ENCODE data around the gene FAM221A.
A peak's percentile ranks its signal among the peaks of the same experiment; 100 is the strongest.

Gene FAM221A

GRCh38 chr7:23712368-23713284, 32.6 kb downstream of the FAM221A start:
- H3K4me1 ChIP-seq (ENCODE audit: control insufficient read depth in 2 of 2, insufficient read depth in 1 of 2, low read depth in 1 of 2, low read length in 2 of 2): no peaks in the 10 kb centered on the region
- no peak overlapping the region for H2AFZ ChIP-seq (ENCODE audit: low read length)
- H3K9ac ChIP-seq (ENCODE audit: low read depth, low read length, poor library complexity): no peak overlapping the region
- H3K9me3 ChIP-seq (replicated peaks in 1 of 2; ENCODE audit: control insufficient read depth in 2 of 2, insufficient read depth in 1 of 2, low read depth in 1 of 2, low read length in 2 of 2): peaks cover 0 to under 1% of the 10 kb centered on the region in 2 donors
- peak; percentile 45 for DNase-seq (ENCODE audit: low spot score)
- no peak overlapping the region for H3K27ac ChIP-seq (replicated peaks; ENCODE audit: low read length)
- H3K18ac ChIP-seq (ENCODE audit: low read length): no peak overlapping the region
- no peak overlapping the region for H2BK12ac ChIP-seq (ENCODE audit: low read length)
- no peak overlapping the region for H3K4me3 ChIP-seq (ENCODE audit: low read length in 2 of 2)
- no peak overlapping the region for H3K4ac ChIP-seq (ENCODE audit: low read length)
- no peak overlapping the region for H2BK5ac ChIP-seq (ENCODE audit: low read length)
- no peaks in the 10 kb centered on the region for H3K36me3 ChIP-seq (replicated peaks in 1 of 2; ENCODE audit: control insufficient read depth in 2 of 2, insufficient read depth in 2 of 2, low read length in 2 of 2)
- H3K4me2 ChIP-seq (ENCODE audit: insufficient read depth, low read length, poor library complexity, severe bottlenecking): no peak overlapping the region
- H2AK5ac ChIP-seq (ENCODE audit: low read depth, low read length): no peak overlapping the region
- no peaks in the 10 kb centered on the region for H3K79me1 ChIP-seq (ENCODE audit: low read depth, low read length)
- H2BK15ac ChIP-seq (ENCODE audit: low read length): no peak overlapping the region
- no peaks in the 10 kb centered on the region for H3K27me3 ChIP-seq (ENCODE audit: control insufficient read depth in 3 of 3, insufficient read depth in 3 of 3, low read depth in 1 of 3, low read length in 3 of 3)
- no CpG with 5 or more reads among the region's 8 CpGs for WGBS, 2 donors (ENCODE audit: extremely low coverage in 2 of 2, insufficient read length in 2 of 2, insufficient replicate concordance in 1 of 2)
- H3K14ac ChIP-seq (ENCODE audit: low read length): no peak overlapping the region
- H4K8ac ChIP-seq (ENCODE audit: low read depth, low read length): no peak overlapping the region
- no peak overlapping the region for H3K23ac ChIP-seq (ENCODE audit: low read depth, low read length, poor library complexity)
- no peak overlapping the region for H2BK120ac ChIP-seq (ENCODE audit: low read depth, low read length)
- H4K91ac ChIP-seq (ENCODE audit: low read depth, low read length, poor library complexity): no peak overlapping the region

GRCh38 chr7:23713285-23714149, 33.5 kb downstream of the FAM221A start:
- DNase-seq (ENCODE audit: low spot score): no peak
- 100% methylated on average over 2 of the region's 6 CpGs for WGBS, 2 donors (ENCODE audit: extremely low coverage in 2 of 2, insufficient read length in 2 of 2, insufficient replicate concordance in 1 of 2)
- no peak overlapping the region for H4K8ac ChIP-seq (ENCODE audit: low read depth, low read length)

GRCh38 chr7:23714150-23714464, 34.1 kb downstream of the FAM221A start:
- no peaks in the 10 kb centered on the region for H3K4me1 ChIP-seq (ENCODE audit: control insufficient read depth in 2 of 2, insufficient read depth in 1 of 2, low read depth in 1 of 2, low read length in 2 of 2)
- no peak overlapping the region for H2AFZ ChIP-seq (ENCODE audit: low read length)
- no peak overlapping the region for H3K14ac ChIP-seq (ENCODE audit: low read length)
- H4K91ac ChIP-seq (ENCODE audit: low read depth, low read length, poor library complexity): no peak overlapping the region
- H3K4ac ChIP-seq (ENCODE audit: low read length): no peak overlapping the region
- H3K23ac ChIP-seq (ENCODE audit: low read depth, low read length, poor library complexity): no peak overlapping the region
- no peak overlapping the region for H3K4me2 ChIP-seq (ENCODE audit: insufficient read depth, low read length, poor library complexity, severe bottlenecking)
- no peak overlapping the region for H2AK5ac ChIP-seq (ENCODE audit: low read depth, low read length)
- no peak overlapping the region for H3K9ac ChIP-seq (ENCODE audit: low read depth, low read length, poor library complexity)
- H3K9me3 ChIP-seq (replicated peaks in 1 of 2; ENCODE audit: control insufficient read depth in 2 of 2, insufficient read depth in 1 of 2, low read depth in 1 of 2, low read length in 2 of 2): no peaks in the 10 kb centered on the region
- H2BK12ac ChIP-seq (ENCODE audit: low read length): no peak overlapping the region
- no CpG with 5 or more reads among the region's 2 CpGs for WGBS, 2 donors (ENCODE audit: extremely low coverage in 2 of 2, insufficient read length in 2 of 2, insufficient replicate concordance in 1 of 2)
- no peaks in the 10 kb centered on the region for H3K27me3 ChIP-seq (ENCODE audit: control insufficient read depth in 3 of 3, insufficient read depth in 3 of 3, low read depth in 1 of 3, low read length in 3 of 3)
- H4K8ac ChIP-seq (ENCODE audit: low read depth, low read length): no peak overlapping the region
- H3K18ac ChIP-seq (ENCODE audit: low read length): no peak overlapping the region
- no peaks in the 10 kb centered on the region for H3K36me3 ChIP-seq (replicated peaks in 1 of 2; ENCODE audit: control insufficient read depth in 2 of 2, insufficient read depth in 2 of 2, low read length in 2 of 2)
- DNase-seq (ENCODE audit: low spot score): no peak
- no peak overlapping the region for H2BK120ac ChIP-seq (ENCODE audit: low read depth, low read length)
- no peak overlapping the region for H3K4me3 ChIP-seq (ENCODE audit: low read length in 2 of 2)
- H3K79me1 ChIP-seq (ENCODE audit: low read depth, low read length): no peaks in the 10 kb centered on the region
- no peak overlapping the region for H3K27ac ChIP-seq (replicated peaks; ENCODE audit: low read length)
- no peak overlapping the region for H2BK5ac ChIP-seq (ENCODE audit: low read length)
- no peak overlapping the region for H2BK15ac ChIP-seq (ENCODE audit: low read length)

More at GRCh38 chr7:23713285-23714149, 33.5 kb downstream of the FAM221A start:
- H3K4me3 ChIP-seq (ENCODE audit: low read length in 2 of 2): no peak overlapping the region
- no peak overlapping the region for H2BK5ac ChIP-seq (ENCODE audit: low read length)
- H3K9me3 ChIP-seq (replicated peaks in 1 of 2; ENCODE audit: control insufficient read depth in 2 of 2, insufficient read depth in 1 of 2, low read depth in 1 of 2, low read length in 2 of 2): no peaks in the 10 kb centered on the region
- H3K4me2 ChIP-seq (ENCODE audit: insufficient read depth, low read length, poor library complexity, severe bottlenecking): no peak overlapping the region
- H2BK12ac ChIP-seq (ENCODE audit: low read length): no peak overlapping the region
- no peak overlapping the region for H3K23ac ChIP-seq (ENCODE audit: low read depth, low read length, poor library complexity)
- H3K27ac ChIP-seq (replicated peaks; ENCODE audit: low read length): no peak overlapping the region
- H3K4me1 ChIP-seq (ENCODE audit: control insufficient read depth in 2 of 2, insufficient read depth in 1 of 2, low read depth in 1 of 2, low read length in 2 of 2): no peaks in the 10 kb centered on the region
- H2AFZ ChIP-seq (ENCODE audit: low read length): no peak overlapping the region
- no peak overlapping the region for H3K18ac ChIP-seq (ENCODE audit: low read length)
- H3K27me3 ChIP-seq (ENCODE audit: control insufficient read depth in 3 of 3, insufficient read depth in 3 of 3, low read depth in 1 of 3, low read length in 3 of 3): no peaks in the 10 kb centered on the region
- no peak overlapping the region for H2BK120ac ChIP-seq (ENCODE audit: low read depth, low read length)
- H4K91ac ChIP-seq (ENCODE audit: low read depth, low read length, poor library complexity): no peak overlapping the region
- H3K4ac ChIP-seq (ENCODE audit: low read length): no peak overlapping the region
- H3K9ac ChIP-seq (ENCODE audit: low read depth, low read length, poor library complexity): no peak overlapping the region
- H2BK15ac ChIP-seq (ENCODE audit: low read length): no peak overlapping the region
- no peak overlapping the region for H3K14ac ChIP-seq (ENCODE audit: low read length)
- no peaks in the 10 kb centered on the region for H3K79me1 ChIP-seq (ENCODE audit: low read depth, low read length)
- H2AK5ac ChIP-seq (ENCODE audit: low read depth, low read length): no peak overlapping the region
- H3K36me3 ChIP-seq (replicated peaks in 1 of 2; ENCODE audit: control insufficient read depth in 2 of 2, insufficient read depth in 2 of 2, low read length in 2 of 2): no peaks in the 10 kb centered on the region

- H3K4ac ChIP-seq (ENCODE audit: low read length): no peak overlapping the region
- no peak overlapping the region for H2BK120ac ChIP-seq (ENCODE audit: low read depth, low read length)
- no peak overlapping the region for H2BK12ac ChIP-seq (ENCODE audit: low read length)
- no peak overlapping the region for H3K9ac ChIP-seq (ENCODE audit: low read depth, low read length, poor library complexity)
- no peak overlapping the region for H3K4me2 ChIP-seq (ENCODE audit: insufficient read depth, low read length, poor library complexity, severe bottlenecking)
- no peak overlapping the region for H2BK5ac ChIP-seq (ENCODE audit: low read length)
- H3K27ac ChIP-seq (replicated peaks; ENCODE audit: low read length): no peak overlapping the region
- WGBS, 2 donors (ENCODE audit: extremely low coverage in 2 of 2, insufficient read length in 2 of 2, insufficient replicate concordance in 1 of 2): no CpG with 5 or more reads among the region's 1 CpG
- no peak overlapping the region for H3K23ac ChIP-seq (ENCODE audit: low read depth, low read length, poor library complexity)
- H4K8ac ChIP-seq (ENCODE audit: low read depth, low read length): no peak overlapping the region
- no peak overlapping the region for H2AFZ ChIP-seq (ENCODE audit: low read length)
- no peak overlapping the region for H3K18ac ChIP-seq (ENCODE audit: low read length)
- H3K36me3 ChIP-seq (replicated peaks in 1 of 2; ENCODE audit: control insufficient read depth in 2 of 2, insufficient read depth in 2 of 2, low read length in 2 of 2): no peaks in the 10 kb centered on the region
- no peak overlapping the region for H4K91ac ChIP-seq (ENCODE audit: low read depth, low read length, poor library complexity)
- H3K79me1 ChIP-seq (ENCODE audit: low read depth, low read length): no peaks in the 10 kb centered on the region
- H2BK15ac ChIP-seq (ENCODE audit: low read length): no peak overlapping the region
- H3K27me3 ChIP-seq (ENCODE audit: control insufficient read depth in 3 of 3, insufficient read depth in 3 of 3, low read depth in 1 of 3, low read length in 3 of 3): no peaks in the 10 kb centered on the region
- no peak overlapping the region for H3K4me3 ChIP-seq (ENCODE audit: low read length in 2 of 2)
- DNase-seq (ENCODE audit: low spot score): no peak
- no peak overlapping the region for H3K14ac ChIP-seq (ENCODE audit: low read length)
- no peaks in the 10 kb centered on the region for H3K9me3 ChIP-seq (replicated peaks in 1 of 2; ENCODE audit: control insufficient read depth in 2 of 2, insufficient read depth in 1 of 2, low read depth in 1 of 2, low read length in 2 of 2)
- no peak overlapping the region for H2AK5ac ChIP-seq (ENCODE audit: low read depth, low read length)
- H3K4me1 ChIP-seq (ENCODE audit: control insufficient read depth in 2 of 2, insufficient read depth in 1 of 2, low read depth in 1 of 2, low read length in 2 of 2): no peaks in the 10 kb centered on the region
These were observed 34.6 kb downstream of the FAM221A start for GRCh38 chr7:23714579-23714978.
